NCI-H345 (cell line): ENCODE data around the gene RIPPLY3.
A peak's percentile ranks its signal among the peaks of the same experiment; 100 is the strongest.
"Not testable (repeated sequence)": the region's sequence is repeated elsewhere in the genome, so short reads cannot be mapped to it uniquely, and the experiment has no call there.

Experiments
- DNase-seq: peaks from one replicate; lab custom pipeline; 2025; lab: John Stamatoyannopoulos, UW

Gene RIPPLY3

DNA sequence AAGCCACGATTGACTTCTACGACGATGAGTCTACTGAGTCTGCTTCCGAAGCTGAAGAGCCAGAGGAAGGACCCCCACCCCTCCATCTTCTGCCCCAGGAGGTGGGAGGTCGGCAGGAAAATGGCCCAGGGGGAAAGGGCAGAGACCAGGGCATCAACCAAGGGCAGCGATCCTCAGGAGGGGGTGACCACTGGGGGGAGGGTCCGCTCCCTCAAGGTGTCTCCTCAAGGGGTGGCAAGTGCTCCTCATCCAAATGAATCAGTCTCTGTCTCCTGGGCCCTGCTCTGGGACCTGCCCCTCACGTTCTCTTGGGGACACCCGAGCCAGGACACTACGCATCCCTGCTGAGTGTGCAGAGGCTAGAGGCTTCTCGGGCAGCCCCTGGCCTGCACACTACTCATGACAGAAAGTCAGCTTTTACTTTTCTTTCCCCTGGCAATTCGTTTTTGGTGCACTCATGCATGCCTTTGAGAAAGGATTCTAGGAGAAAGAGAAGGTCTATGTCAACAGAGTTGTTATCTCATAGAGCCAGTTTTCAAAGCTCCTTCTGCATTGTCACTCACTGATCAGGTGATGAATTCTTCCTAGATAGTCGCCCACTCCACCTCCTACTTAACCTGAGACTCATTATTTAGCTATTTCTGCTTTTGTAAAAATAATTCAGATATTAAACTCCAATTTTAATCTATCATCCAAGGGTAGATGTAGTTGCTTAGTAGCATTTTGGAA is 11.6 kb downstream of the RIPPLY3 start:
- no peak for DNase-seq

- no peak for DNase-seq
These were observed 20.0 kb downstream of the RIPPLY3 start for GRCh38 chr21:37026499-37026898.

DNA sequence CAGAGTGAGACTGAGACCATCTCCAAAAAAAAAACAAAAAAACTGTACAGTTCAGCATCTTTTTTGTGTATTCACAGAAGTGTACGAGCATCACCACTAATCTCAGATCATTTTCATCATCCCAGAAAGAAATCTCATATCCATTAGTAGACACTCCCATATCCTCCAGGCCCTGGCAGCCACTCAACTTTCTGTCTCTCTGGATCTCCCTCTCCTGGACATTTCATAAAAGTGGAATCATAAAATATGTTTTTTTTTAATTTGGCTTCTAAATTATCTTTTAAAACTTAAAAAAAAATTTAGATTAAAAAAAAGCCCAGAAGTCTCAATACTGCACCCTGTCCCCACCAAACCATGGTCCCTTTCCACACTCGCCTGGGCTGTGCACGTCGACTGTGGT is 22.1 kb downstream of the RIPPLY3 start:
- no peak for DNase-seq

GRCh38 chr21:37030864-37031263 is 24.4 kb downstream of the RIPPLY3 start:
- no peak for DNase-seq

DNA sequence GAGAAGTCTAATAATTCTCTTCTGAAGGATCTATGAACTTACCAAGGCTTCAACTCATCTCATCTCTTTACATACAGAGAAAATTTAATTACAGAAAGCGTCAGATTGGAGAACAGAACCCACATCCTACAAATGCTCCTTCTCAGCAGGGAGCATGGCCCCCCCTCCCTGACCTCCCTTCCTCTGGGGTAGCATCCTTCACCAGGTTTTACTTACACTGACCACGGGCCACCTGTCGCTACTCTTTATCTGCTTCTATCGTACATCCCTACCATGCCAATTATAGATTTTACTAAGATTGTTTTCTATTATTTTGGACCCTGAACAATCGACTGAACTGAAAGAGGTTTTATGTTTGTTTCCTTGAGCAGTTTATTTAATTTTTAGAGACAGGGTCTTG is 25.8 kb downstream of the RIPPLY3 start:
- no peak for DNase-seq

- no peak for DNase-seq
These were observed 26.5 kb downstream of the RIPPLY3 start for GRCh38 chr21:37032877-37033471.

DNA sequence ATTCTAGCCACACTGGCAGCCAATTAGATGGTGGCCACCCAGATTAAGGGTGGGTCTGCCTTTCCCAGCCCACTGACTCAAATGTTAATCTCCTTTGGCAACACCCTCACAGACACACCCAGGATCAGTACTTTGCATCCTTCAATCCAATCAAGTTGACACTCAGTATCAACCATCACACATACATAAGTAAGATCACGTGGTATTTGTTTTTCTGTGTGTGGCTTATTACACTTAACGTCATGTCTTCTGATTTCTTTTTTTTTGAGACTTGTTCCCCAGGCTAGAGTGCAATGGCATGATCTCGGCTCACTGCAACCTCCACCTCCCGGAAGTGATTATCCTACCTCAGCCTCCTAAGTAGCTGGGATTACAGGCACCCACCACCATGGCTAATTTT is 27.9 kb downstream of the RIPPLY3 start:
- DNase-seq, result not testable (repeated sequence)

- no peak for DNase-seq
These were observed 29.7 kb downstream of the RIPPLY3 start for GRCh38 chr21:37036177-37036576.

GRCh38 chr21:37039411-37040075 is 33.0 kb downstream of the RIPPLY3 start:
- DNase-seq, result no peak

DNA sequence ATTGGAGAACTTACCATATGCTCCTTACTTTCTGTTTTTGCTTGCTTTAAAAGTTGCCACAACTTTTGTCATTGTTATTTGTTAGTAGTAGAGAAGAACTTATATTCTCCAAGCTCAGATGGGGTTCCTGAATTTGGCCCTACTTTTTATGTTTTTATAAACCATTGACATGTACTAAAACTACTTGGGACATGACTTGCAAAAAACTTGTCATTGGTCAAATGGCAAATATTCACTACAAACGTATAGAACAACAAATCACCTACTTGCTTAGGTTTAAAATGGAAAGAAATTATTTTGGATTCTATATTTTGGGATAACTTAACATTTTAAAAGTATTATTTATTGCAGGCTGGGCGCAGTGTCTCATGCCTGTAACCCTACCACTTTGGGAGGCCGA is 33.7 kb downstream of the RIPPLY3 start:
- DNase-seq, result no peak

- DNase-seq, result peak; percentile 87
These were observed 35.3 kb downstream of the RIPPLY3 start for GRCh38 chr21:37041706-37042271.

- no peak for DNase-seq
These were observed 37.3 kb downstream of the RIPPLY3 start for GRCh38 chr21:37043818-37044217.

GRCh38 chr21:37044643-37045042 is 38.1 kb downstream of the RIPPLY3 start:
- DNase-seq, result no peak

GRCh38 chr21:37045149-37045548 is 38.6 kb downstream of the RIPPLY3 start:
- DNase-seq, result no peak

DNA sequence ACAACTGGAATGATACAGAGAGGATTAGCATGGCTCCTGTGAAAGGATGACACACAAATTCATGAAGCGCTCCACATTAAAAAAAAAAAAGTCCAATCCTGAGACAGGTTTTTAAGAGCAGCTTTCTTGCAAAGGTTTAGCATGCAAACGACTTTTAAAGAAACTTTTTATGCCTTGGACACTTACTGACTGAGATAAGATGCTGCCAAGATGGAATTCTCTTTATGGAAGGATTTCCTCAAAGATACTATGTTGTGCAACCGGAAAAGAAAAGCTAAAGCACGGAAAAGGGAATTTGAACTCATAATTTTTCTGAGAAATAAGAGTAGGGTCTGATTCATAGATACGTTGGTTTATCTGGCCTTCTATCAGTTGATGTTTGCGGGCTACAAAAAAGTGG is 39.1 kb downstream of the RIPPLY3 start:
- no peak for DNase-seq

- peak; percentile 89 for DNase-seq
These were observed 40.6 kb downstream of the RIPPLY3 start for GRCh38 chr21:37047079-37047478.

GRCh38 chr21:37049741-37050140 is 43.2 kb downstream of the RIPPLY3 start:
- not testable (repeated sequence) for DNase-seq

DNA sequence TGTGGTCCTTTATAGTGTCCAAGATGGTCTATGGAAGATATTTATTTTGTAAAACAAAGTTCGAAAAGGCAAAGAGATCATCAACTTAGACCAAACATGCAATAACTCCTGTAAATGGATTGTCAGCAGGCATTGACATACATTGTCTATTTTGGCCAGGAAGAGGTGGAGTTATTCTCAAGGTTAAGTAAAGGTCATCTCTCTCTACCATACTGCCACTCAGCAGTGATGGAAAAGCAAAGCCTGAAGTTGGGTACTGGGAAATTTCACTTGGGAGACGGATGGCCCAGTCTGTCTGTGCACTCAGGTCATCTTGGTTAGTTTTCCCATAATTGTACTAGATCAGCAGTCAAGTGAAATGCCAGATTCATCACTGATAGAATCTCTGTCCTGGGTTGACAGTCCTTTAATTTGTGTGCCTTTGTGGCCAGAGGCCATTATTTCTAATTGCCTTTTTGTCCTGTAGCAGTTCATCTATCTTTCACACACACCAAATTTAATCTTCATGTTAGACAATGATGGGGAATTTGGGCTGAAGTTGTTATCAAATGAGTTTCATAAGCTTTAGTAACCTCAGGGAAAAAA is 48.9 kb downstream of the RIPPLY3 start:
- DNase-seq, result no peak

DNA sequence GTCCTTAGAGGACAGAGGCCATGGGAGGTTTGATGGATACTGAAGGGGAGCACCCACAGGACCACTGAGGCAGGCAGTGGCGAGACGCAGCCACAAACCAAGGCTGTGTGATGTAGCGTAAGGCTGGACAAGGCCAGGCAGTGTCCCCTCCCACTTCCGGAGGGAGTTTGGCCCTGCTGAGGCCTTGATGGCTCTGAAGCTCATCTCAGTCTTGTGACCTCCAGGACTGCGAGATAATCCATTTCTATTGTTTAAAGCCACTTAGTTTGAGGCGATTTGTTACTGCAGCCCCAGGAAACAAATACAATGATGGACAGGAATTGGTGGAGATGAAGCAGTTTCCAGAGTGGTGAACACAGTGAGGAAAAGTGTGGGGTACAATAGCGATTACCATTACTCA is 51.1 kb downstream of the RIPPLY3 start:
- no peak for DNase-seq

DNA sequence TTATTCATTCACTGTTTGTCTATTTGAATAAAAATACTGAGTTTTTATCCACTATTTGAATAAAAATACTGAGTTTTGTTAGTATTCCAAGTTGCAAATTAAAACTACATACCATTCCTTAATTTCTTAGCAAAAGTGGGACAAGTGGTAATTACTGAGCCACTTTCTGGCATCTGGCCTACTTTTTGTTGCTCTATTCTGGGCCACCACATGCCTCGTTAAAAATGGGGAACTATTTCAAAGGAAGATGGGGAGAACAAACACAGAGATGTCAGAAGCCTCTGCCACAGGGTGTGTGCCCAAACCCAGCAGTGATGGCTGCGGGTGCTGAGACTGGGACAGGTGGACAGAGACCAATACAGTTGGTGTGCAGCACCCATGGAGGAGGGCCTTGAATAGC is 51.8 kb downstream of the RIPPLY3 start:
- peak; percentile 65 for DNase-seq

GRCh38 chr21:37059181-37059580 is 52.7 kb downstream of the RIPPLY3 start:
- no peak for DNase-seq

GRCh38 chr21:37060296-37060695 is 53.8 kb downstream of the RIPPLY3 start:
- peak; percentile 100 for DNase-seq
